HG03460 (cell line): ENCODE results near the gene TM9SF3.

Experiments used
- ATAC-seq: cut with Tn5 transposase; IDR thresholded peaks from one replicate; pipeline ENCODE4 v1.9.1; 2021; ENCODE audit not compliant: unreplicated experiment

Gene TM9SF3

GRCh38 chr10:96586419-96587263, at the start of gene TM9SF3:
TSS of gene TM9SF3 (minus strand) at chr10:96587012. CDS start at chr10:96586835, 177 bp downstream.
- peak; percentile 65 for ATAC-seq

- ATAC-seq = no peak
These were observed 49.7 kb upstream of the TM9SF3 start for GRCh38 chr10:96636551-96636950.

DNA sequence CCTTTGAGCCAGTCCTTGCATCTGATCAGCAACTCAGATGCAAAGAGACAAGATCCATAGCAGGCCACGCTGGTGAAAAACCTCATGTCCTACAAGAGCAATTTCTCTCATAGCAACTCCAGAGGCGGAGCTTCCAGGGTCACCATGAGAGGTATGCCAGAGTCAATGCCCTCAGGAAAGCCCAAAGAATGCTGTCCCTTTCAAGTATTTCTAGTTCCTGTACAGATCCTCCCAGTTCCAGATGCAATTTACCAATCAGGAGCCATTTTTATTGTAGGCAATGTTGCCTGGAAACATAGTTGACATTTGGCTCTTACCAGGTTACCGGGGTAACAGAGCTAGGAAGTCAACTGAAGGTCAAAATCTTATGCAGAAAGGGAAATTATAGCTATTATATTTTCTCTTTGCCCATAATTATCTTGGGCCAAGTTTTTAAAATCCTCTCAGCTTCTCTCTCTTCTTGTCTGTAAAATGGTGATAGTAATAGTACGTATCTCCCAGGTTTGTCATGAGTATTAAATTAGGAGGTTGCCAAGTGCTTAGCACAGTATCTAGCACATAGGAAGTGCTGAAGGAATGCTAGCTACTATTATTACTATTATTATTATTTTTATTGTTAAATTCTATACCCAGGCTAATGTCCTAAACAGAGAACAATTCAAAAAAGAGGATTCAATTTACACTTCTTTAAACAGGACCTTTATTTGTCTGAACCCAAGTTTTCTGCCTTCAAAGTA, 46.3 kb upstream of the TM9SF3 start:
- no peak for ATAC-seq

GRCh38 chr10:96627292-96627691, 40.5 kb upstream of the TM9SF3 start:
- ATAC-seq = no peak

DNA sequence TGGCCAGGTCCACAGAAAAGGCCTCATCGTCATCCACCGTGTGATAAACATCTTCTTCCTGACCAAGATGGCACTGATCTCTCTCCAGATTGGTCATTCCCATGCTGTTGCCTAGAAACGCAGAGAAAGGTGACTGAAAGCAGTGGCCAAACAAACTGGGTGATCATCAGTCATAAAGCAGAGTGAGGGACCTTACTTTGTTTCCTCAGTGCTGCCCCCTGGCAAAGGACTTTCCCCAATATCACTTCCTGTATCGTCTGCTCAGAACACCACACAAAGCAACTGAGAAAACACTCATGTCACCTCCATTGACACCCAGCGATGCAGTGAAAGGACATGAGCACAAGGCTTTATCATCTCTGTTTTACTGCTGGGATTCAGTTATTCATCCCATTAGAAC, 40.0 kb upstream of the TM9SF3 start:
- no peak for ATAC-seq

DNA sequence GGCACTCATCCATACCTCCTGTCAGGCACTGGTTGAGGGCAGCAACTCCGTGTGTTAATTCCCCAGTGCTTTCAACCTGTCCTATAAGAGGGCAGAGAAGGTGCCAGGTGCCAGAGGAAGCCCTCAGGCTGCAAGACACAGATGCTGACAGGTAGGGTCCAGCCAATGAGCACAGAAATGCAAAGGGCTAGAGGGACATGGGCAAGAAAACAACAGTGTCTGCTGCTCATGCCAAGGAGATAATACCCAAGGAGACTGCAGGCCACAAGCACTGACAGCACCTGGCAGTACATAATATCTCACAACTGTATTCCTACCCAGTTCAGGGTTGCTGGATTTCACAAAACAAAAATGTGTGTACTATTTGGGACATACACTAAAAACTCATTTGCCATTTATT, 38.4 kb upstream of the TM9SF3 start:
- ATAC-seq = no peak

- ATAC-seq = no peak
These were observed 35.4 kb upstream of the TM9SF3 start for GRCh38 chr10:96622013-96622787.

DNA sequence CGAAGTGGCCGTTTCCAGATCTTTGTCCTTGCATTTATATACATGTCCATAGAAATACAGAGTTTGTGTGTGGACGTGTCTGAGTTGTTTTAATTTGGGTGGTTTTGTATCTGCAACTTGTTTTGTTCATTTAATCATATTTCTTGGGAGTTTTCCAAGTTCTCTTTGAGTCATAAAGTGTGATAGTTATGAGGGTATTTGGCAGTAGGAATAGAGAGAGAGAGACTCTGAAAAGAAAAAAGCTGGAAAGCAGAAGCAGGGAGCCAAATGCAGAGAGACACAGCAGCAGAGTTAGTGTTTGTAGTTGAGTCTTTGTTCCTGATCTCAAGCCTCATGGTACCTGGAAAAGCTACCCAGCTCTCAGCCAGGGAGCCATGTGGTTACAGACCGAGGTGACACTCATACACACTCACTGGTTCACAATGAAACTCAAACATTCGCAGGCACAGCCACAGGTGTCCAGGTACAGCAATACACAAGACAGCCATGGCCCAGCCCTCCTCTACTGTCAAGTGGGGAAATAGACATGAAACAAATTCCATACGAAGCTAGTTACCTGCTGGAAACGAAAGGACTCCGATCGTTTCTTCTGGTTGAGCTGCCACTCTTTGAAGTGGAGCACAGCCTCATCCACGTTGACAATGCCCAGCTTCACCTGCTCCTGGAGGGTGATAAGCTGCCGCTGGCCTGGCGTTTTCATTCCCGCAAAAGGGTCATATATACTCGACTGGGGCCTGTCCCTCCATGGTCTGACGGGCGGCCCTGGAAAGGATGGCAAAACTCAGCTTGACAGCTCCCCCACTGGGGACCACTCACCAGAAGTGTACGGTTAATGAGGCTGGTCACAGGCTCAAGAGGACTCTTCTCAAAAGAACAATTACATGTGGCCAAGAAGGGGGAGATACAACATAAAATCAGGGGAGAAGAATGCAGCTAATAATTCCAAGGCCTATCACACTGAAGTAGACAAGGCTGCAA, 33.3 kb upstream of the TM9SF3 start:
- no peak for ATAC-seq

DNA sequence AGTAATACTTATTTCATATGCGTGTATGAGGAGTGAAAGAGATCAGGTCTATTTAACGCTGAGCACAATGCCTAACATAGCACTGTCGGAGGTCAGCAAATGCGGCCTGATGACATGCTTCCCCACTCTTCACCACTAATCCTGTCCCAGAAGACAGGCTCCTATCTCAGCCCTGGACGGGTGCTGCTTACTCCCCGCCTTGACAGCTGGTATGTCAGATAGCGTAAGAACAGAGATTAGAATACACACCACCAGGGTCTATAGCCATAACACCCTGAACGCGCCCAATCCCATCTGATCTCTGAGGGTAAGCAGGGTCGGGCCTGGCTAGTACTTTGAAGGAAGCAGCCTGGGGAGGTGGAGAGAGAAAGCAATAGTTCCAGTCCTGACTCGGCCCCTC, 32.3 kb upstream of the TM9SF3 start:
- no peak for ATAC-seq

DNA sequence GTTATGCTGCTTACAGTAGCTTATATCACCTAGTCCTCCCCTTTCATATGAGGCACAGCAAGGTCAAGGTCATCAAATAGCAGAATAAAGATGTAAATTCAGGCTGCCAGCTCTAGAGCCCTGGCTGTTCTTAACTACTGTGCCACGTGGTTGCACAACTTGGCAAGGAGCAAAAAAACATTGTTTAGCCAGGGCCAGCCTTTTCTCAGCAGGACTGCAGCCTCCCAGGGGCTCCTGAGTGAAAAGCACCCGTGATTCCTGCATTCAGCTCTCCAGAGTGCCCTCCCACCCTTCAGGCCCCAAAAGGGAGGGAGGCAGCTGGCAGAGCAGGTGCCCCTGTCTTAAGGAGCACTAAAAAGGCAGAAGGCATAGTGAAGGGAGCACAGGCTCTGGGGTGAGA, 31.8 kb upstream of the TM9SF3 start:
- ATAC-seq = no peak

DNA sequence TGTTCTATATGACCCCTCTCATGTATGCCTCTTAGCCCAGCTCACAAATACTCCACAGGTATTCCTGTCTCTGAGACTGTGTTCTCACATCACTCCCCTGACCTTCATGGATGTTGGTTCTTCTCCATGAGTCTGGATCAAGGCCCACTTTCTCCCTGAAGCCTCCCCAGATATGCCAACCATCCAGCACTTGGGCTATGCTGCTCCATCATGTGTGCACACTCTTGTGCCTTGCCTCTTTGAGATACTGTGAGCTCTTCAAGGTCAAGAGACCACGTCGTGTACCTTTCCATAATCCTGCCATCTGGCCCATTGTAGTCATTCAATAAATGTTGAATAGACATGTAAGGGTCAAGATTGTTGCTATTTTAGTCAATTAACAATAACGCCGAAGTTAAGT, 30.1 kb upstream of the TM9SF3 start:
- no peak for ATAC-seq

DNA sequence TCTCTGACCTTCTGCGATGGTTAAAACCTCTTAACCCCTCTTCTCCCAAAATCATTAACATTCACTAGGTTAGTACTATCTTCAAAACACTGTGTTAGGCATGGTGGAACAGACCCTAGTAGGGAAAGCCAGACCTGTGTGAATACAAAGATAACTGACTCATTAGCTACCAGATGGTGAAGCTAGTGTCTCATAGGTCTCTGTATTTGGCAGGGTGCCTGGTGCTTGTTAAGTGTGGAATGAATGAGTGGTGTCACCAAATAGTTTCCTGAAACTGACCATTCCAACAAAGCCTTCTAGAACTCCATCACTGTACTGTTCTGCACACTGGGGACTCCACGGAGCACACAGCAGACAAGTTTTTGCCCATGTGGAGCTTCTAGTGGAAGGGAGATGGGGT, 27.7 kb upstream of the TM9SF3 start:
- no peak for ATAC-seq

GRCh38 chr10:96613576-96613975, 26.8 kb upstream of the TM9SF3 start:
- no peak for ATAC-seq

- no peak for ATAC-seq
These were observed 25.4 kb upstream of the TM9SF3 start for GRCh38 chr10:96612055-96612830.

DNA sequence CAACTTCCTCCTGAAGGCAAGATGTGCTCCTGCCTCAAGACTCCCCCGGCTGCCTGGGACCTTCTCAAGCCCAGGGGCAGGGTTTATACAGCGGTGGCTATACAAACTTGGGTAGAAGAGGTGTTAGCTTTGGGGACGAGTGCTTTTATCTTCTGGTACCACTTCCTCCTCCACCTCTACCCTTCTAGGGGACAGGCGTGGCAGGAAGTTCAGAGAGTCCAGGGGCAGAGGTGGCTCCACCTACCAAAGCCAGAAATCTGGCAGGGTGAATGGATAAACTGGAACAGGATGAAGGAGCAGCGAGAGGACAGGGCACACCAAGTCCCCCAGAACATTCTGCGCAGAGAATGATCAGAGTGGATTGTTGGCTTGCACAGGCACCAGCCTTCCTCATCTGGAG, 24.0 kb upstream of the TM9SF3 start:
- ATAC-seq = no peak

- no peak for ATAC-seq
These were observed 22.7 kb upstream of the TM9SF3 start for GRCh38 chr10:96609510-96609909.

- ATAC-seq = no peak
These were observed 22.0 kb upstream of the TM9SF3 start for GRCh38 chr10:96608805-96609204.

DNA sequence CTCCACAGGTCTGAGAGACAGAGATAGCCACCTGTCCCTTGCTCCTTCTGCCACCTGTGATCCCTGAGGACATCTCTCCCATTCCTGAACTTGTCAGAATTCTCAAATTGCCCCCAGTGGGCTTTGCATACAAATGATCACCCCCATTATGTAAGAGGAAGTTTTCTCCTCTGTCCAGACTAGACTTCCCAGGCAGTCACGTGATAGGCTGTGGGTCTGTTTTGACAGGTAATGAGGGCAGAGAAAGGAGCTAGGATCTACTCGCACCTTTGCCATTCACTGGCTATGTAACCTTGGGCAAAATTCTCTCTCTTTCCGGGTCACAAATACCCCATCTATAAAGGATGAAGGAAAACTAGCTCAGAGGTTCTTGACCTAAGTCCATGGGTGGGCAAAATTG, 21.4 kb upstream of the TM9SF3 start:
- ATAC-seq = no peak

DNA sequence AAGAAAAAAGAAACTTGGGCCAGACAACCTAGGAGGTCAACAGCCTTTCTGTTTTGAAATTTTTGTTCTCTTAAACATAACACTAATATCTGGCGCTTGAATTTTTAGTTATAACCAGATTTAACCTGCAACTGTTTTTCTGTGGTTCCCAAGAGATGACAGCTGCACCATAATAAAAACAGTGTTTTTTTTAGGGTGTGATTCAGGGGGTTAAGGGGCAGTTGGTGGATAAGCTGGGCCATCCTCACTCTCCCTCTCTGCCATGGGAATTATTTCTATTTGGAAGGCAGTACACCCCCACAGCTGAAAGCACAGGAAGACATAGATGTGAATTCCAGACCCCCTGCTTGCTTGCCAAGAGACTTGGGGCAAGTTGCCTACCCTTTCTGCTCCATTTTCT, 20.1 kb upstream of the TM9SF3 start:
- ATAC-seq = no peak

DNA sequence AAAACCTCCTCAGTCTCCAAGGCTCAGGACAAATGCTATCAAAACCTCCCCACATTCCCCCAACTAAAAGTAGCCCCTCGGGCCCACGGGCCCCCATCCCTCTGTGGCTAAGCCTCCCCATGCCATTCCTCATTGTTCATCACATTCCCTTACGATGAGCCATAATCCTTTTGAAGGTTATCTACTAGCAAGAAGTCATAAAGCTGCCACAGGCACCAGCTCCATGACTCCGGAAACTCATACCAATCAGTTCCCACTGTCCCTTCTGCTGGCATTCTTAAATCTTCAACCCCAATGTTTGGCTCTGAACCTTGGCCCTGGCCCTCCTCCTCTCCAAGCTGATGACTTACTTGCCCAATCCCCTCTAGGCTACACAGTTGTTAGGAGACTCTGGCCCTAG, 19.4 kb upstream of the TM9SF3 start:
- no peak for ATAC-seq
